Neural progenitor cell (in vitro differentiated cells): ENCODE data around the gene SDHC. TPM values are rescaled to one million over a fixed set of nuclear protein-coding genes. Genes with fewer than 3 reads are reported as not detected.
A peak's percentile ranks its signal among the peaks of the same experiment; 100 is the strongest.

Experiments
- DNase-seq: peaks from one replicate; pipeline ENCODE4 v3.0.0-alpha.2; 2016; ENCODE audit warnings: low spot score
- H2AFZ ChIP-seq: fragments of 200-600 bp; sonication (generic); replicated peaks from 2 replicates; pipeline ENCODE4 v1.6.1; 2016; ENCODE audit warnings: antibody characterized with exemption
- H3F3A ChIP-seq: fragments of 200-600 bp; sonication (generic); 2 replicates; pipeline ENCODE4 v1.6.1; 2016; ENCODE audit warnings: antibody characterized with exemption, low read depth
- H3K27ac ChIP-seq: fragments of 200-600 bp; sonication (generic); 2 replicates; pipeline ENCODE4 v1.5.1; 2016; ENCODE audit warnings: mild to moderate bottlenecking
- H3K27me3 ChIP-seq: fragments of 200-600 bp; sonication (generic); 2 replicates; pipeline ENCODE4 v1.6.1; 2016; ENCODE audit warnings: mild to moderate bottlenecking, moderate library complexity
- H3K36me3 ChIP-seq: fragments of 200-600 bp; sonication (generic); 2 replicates; pipeline ENCODE4 v1.5.1; 2016
- H3K4me1 ChIP-seq: fragments of 200-600 bp; sonication (generic); 2 replicates; pipeline ENCODE4 v1.6.1; 2016; ENCODE audit warnings: mixed run types
- H3K4me2 ChIP-seq: fragments of 200-600 bp; sonication (generic); 2 replicates; pipeline ENCODE4 v1.6.1; 2016
- H3K4me3 ChIP-seq: fragments of 200-600 bp; sonication (generic); 2 replicates; pipeline ENCODE4 v1.5.1; 2016
- H3K79me2 ChIP-seq: fragments of 200-600 bp; sonication (generic); 2 replicates; pipeline ENCODE4 v1.6.1; 2016; ENCODE audit warnings: low read depth
- H3K9ac ChIP-seq: fragments of 200-600 bp; sonication (generic); 2 replicates; pipeline ENCODE4 v1.6.1; 2016
- H3K9me3 ChIP-seq: fragments of 200-600 bp; sonication (generic); 2 replicates; pipeline ENCODE4 v1.5.1; 2016; ENCODE audit warnings: low read depth
- H4K20me1 ChIP-seq: fragments of 200-600 bp; sonication (generic); 2 replicates; pipeline ENCODE4 v1.6.1; 2016; ENCODE audit warnings: low read depth
- H3K27ac Mint-ChIP-seq: 3 replicates; pipeline ENCODE4 v1.8.0; 2021; ENCODE audit warnings: mixed read lengths
- H3K27me3 Mint-ChIP-seq: 2 replicates; pipeline ENCODE4 v1.8.0; 2022; ENCODE audit warnings: low read depth, mild to moderate bottlenecking, inconsistent platforms, moderate library complexity, mixed read lengths; ENCODE audit not compliant: insufficient read depth
- H3K36me3 Mint-ChIP-seq: 3 replicates; pipeline ENCODE4 v1.8.0; 2021; ENCODE audit warnings: mixed read lengths
- H3K4me1 Mint-ChIP-seq: 3 replicates; pipeline ENCODE4 v1.8.0; 2021; ENCODE audit warnings: mixed read lengths
- H3K4me3 Mint-ChIP-seq: 3 replicates; pipeline ENCODE4 v1.8.0; 2021; ENCODE audit warnings: mild to moderate bottlenecking, moderate library complexity, mixed read lengths
- H3K9me3 Mint-ChIP-seq: 3 replicates; pipeline ENCODE4 v1.8.0; 2020; ENCODE audit warnings: mixed read lengths
- EZH2 ChIP-seq: fragments of 200-600 bp; sonication (generic); IDR thresholded peaks from 2 replicates; pipeline ENCODE4 v1.6.1; 2017; ENCODE audit warnings: antibody characterized with exemption, mild to moderate bottlenecking, moderate library complexity
- EZH2phosphoT487 ChIP-seq: fragments of 200-600 bp; sonication (generic); IDR thresholded peaks from 2 replicates; pipeline ENCODE4 v1.6.1; 2017; ENCODE audit warnings: antibody characterized with exemption
- total RNA-seq: library from RNA; depleted of rRNA; stranded (reverse); fragments of >200 nt; gene quantifications from 2 replicates; pipeline ENCODE4 v1.2.3, GENCODE V29; 2015; ENCODE audit warnings: low replicate concordance
- TF ChIP-seq, protein P1 (sequence below): fragments of 200-600 bp; sonication (generic); IDR thresholded peaks from 2 replicates; pipeline ENCODE4 v1.5.1; 2017; ENCODE audit warnings: antibody characterized with exemption, mild to moderate bottlenecking

SDHC gene
- total RNA-seq, 1 donor from 2014 or later: 61.2 TPM

DNA sequence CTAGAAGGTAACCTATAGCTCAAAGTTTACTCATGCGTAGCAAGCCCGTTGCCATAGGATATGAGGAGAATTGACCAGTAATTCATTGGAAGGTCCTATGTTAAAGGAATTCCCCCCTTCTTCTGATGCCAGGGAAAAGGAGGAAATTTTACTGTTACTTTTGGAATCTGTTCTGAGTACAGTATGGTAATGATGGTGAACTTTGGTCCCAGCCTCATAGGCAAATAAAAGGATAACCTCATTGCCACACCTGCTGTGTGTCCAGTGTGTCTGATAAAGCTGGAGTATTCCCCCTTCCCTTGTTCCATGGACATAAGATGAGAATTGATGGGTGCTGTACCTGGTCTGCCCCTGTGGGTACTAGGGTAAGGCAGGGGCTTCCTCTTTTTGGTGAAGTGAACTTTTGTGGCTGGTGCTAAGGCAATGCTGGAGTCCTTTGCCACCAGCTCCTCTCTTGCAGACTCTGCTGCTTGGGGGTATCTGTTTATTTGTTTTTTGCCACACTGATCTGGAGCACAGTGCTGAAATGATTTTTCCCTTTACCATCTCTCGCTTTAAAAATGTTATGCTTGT, 26.6 kb upstream of the SDHC start:
- TF ChIP-seq EZH2phosphoT487 (no peak), EZH2 (no peak)
- TF ChIP-seq, protein P1, sequence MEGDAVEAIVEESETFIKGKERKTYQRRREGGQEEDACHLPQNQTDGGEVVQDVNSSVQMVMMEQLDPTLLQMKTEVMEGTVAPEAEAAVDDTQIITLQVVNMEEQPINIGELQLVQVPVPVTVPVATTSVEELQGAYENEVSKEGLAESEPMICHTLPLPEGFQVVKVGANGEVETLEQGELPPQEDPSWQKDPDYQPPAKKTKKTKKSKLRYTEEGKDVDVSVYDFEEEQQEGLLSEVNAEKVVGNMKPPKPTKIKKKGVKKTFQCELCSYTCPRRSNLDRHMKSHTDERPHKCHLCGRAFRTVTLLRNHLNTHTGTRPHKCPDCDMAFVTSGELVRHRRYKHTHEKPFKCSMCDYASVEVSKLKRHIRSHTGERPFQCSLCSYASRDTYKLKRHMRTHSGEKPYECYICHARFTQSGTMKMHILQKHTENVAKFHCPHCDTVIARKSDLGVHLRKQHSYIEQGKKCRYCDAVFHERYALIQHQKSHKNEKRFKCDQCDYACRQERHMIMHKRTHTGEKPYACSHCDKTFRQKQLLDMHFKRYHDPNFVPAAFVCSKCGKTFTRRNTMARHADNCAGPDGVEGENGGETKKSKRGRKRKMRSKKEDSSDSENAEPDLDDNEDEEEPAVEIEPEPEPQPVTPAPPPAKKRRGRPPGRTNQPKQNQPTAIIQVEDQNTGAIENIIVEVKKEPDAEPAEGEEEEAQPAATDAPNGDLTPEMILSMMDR: no peak
- no peak overlapping the region for H3K4me2 ChIP-seq
- H4K20me1 ChIP-seq: no peaks in the 10 kb centered on the region
- H3K27me3 ChIP-seq: peaks cover 12% of the 10 kb centered on the region
- no peak overlapping the region for H2AFZ ChIP-seq
- peaks cover 35% of the 10 kb centered on the region for H3K4me1 Mint-ChIP-seq
- no peak overlapping the region for H3K27ac ChIP-seq
- H3K36me3 Mint-ChIP-seq: no peaks in the 10 kb centered on the region
- peaks cover 9% of the 10 kb centered on the region for H3K27me3 Mint-ChIP-seq
- no peak overlapping the region for H3K27ac Mint-ChIP-seq
- DNase-seq: no peak
- H3K9me3 ChIP-seq: no peaks in the 10 kb centered on the region
- H3K36me3 ChIP-seq: no peaks in the 10 kb centered on the region
- no peaks in the 10 kb centered on the region for H3K79me2 ChIP-seq
- H3K4me3 Mint-ChIP-seq: no peak overlapping the region
- H3K4me1 ChIP-seq: peaks cover 9% of the 10 kb centered on the region
- H3K9ac ChIP-seq: no peak overlapping the region
- no peak overlapping the region for H3K4me3 ChIP-seq
- H3K9me3 Mint-ChIP-seq: peaks cover 6% of the 10 kb centered on the region
- H3F3A ChIP-seq: no peaks in the 10 kb centered on the region

DNA sequence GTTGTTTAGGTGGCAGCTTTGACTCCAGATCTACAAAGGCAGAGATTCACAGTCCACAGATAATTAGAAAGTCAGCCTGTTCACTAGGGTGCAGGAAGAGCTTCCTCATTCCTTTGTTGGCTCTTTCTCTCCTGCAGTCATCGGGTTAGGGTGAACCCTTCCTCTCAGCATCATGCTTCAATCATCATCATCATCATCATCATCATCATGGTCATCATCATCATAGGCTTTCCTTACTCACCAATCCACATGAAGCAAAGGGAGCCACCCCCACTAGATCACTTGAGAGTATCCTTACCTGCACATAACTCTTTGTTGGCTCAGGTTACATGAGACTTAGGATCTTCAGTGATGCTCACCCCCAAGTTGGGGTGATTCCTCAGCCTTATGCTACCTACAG, 23.4 kb upstream of the SDHC start:
- Mint-ChIP-seq H3K4me1 (peaks cover 23% of the 10 kb centered on the region), H3K27ac (peak overlapping the region; percentile 36), H3K9me3 (no peaks in the 10 kb centered on the region), H3K27me3 (peaks cover 5% of the 10 kb centered on the region), H3K36me3 (no peaks in the 10 kb centered on the region), H3K4me3 (no peak overlapping the region)
- no peaks in the 10 kb centered on the region for H4K20me1 ChIP-seq
- no peak overlapping the region for H3K4me3 ChIP-seq
- H3K79me2 ChIP-seq: no peaks in the 10 kb centered on the region
- no peaks in the 10 kb centered on the region for H3K27me3 ChIP-seq
- no peak overlapping the region for H2AFZ ChIP-seq
- no peak for DNase-seq
- H3F3A ChIP-seq: no peaks in the 10 kb centered on the region
- no peaks in the 10 kb centered on the region for H3K4me1 ChIP-seq
- H3K4me2 ChIP-seq: no peak overlapping the region
- H3K9ac ChIP-seq: no peak overlapping the region
- H3K27ac ChIP-seq: no peak overlapping the region
- TF ChIP-seq EZH2 (no peak), EZH2phosphoT487 (no peak)
- TF ChIP-seq, protein P1: no peak
- no peaks in the 10 kb centered on the region for H3K36me3 ChIP-seq
- no peaks in the 10 kb centered on the region for H3K9me3 ChIP-seq

DNA sequence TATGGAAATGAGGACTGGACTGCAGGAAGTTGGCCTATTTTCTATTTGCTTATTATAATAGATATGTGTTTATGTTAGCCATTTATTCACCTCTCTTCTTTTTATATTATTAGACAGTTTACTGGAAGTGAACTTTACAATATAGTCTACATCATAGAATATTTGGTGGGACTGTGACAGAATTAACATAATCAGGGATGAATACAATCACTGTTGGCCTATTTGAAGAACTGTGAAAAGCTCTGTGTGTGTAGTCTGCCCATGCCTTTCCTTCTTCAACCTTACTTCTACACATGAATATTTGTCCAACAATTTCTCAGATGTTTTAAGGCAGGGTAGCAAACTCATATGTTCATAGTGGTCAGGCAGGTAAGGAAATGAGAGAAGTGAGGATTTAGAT, 16.8 kb upstream of the SDHC start:
- H3K4me3 Mint-ChIP-seq: no peak overlapping the region
- H3K27ac Mint-ChIP-seq: no peak overlapping the region
- no peaks in the 10 kb centered on the region for H3K79me2 ChIP-seq
- no peak for DNase-seq
- H3K9ac ChIP-seq: no peak overlapping the region
- no peak for TF ChIP-seq EZH2phosphoT487
- TF ChIP-seq, protein P1: no peak
- no peaks in the 10 kb centered on the region for H3K36me3 Mint-ChIP-seq
- H4K20me1 ChIP-seq: no peaks in the 10 kb centered on the region
- H3K9me3 ChIP-seq: no peaks in the 10 kb centered on the region
- H3K27me3 Mint-ChIP-seq: no peaks in the 10 kb centered on the region
- no peaks in the 10 kb centered on the region for H3K4me1 Mint-ChIP-seq
- no peaks in the 10 kb centered on the region for H3K9me3 Mint-ChIP-seq
- H3K4me3 ChIP-seq: no peak overlapping the region
- H3K27me3 ChIP-seq: no peaks in the 10 kb centered on the region
- no peak overlapping the region for H2AFZ ChIP-seq
- no peak overlapping the region for H3K4me2 ChIP-seq
- no peaks in the 10 kb centered on the region for H3K36me3 ChIP-seq
- no peak overlapping the region for H3K27ac ChIP-seq
- no peaks in the 10 kb centered on the region for H3K4me1 ChIP-seq
- no peaks in the 10 kb centered on the region for H3F3A ChIP-seq
